HepG2 (cell line): ENCODE data around the gene ZNF71. TPM values are rescaled to one million over a fixed set of nuclear protein-coding genes. Genes with fewer than 3 reads are reported as not detected.

Experiments used
- ATAC-seq: fragments of 200-7000 bp; cut with Tn5 transposase; 3 replicates; pipeline ENCODE4 v1.9.1; 2020; ENCODE audit warnings: mild to moderate bottlenecking, moderate library complexity
- BruUV-seq: library from RNA; stranded (reverse); fragments of 400-500 nt; replicated peaks from 2 replicates; lab custom pipeline; 2021; lab: Mats Ljungman, UMichigan
- CTCF ChIA-PET: fragments of 300-600 bp; formaldehyde crosslinking; extraction: SDS; loops from one replicate; lab custom pipeline; 2021; ENCODE audit warnings: low total read pairs, inconsistent platforms, low intra/inter-chr PET ratio; lab: Yijun Ruan, JAX
- POLR2A ChIA-PET: fragments of 350-600 bp; sonication (Branson Sonifier 250); formaldehyde crosslinking; loops from one replicate; lab custom pipeline; 2020; ENCODE audit warnings: antibody characterized with exemption, inconsistent platforms; lab: Yijun Ruan, JAX
- DNase-seq: peaks from one replicate; pipeline ENCODE4 v3.0.0-alpha.2; 2015; ENCODE audit warnings: low spot score
- FAIRE-seq: peaks from 3 replicates; lab custom pipeline; 2011; peaks lifted over from hg19 to GRCh38; lab: Jason Lieb, UNC
- H2AFZ ChIP-seq: one replicate; pipeline ENCODE4 v1.6.1; 2011; ENCODE audit warnings: low read length, inconsistent platforms
- H3K27ac ChIP-seq: fragments of 300-600 bp; 3 replicates; pipeline ENCODE4 v1.8.0; 2011; ENCODE audit warnings: mixed run types, mild to moderate bottlenecking, mixed read lengths, low read length, inconsistent platforms; ENCODE audit not compliant: insufficient read depth; ENCODE audit errors: extremely low read length
- H3K27me3 ChIP-seq, 2 experiments: fragments of 200-600 bp in 1 of 2; 2 replicates in 1 of 2; 3 replicates in 1 of 2; pipeline versions ENCODE4 v1.6.0 to v1.8.0; 2011; ENCODE audit warnings: low read length in 2 of 2, mild to moderate bottlenecking in 2 of 2, moderate library complexity in 2 of 2, inconsistent platforms in 1 of 2; ENCODE audit not compliant: insufficient read depth in 2 of 2, control insufficient read depth in 1 of 2
- H3K36me3 ChIP-seq, 2 experiments: fragments of 200-600 bp in 1 of 2; replicated peaks in 1 of 2; 2 replicates in 1 of 2; 3 replicates in 1 of 2; pipeline versions ENCODE4 v1.5.1 to v1.8.0; 2011; ENCODE audit warnings: low read length in 2 of 2, inconsistent platforms in 1 of 2; ENCODE audit not compliant: insufficient read depth in 2 of 2, control insufficient read depth in 1 of 2
- H3K4me1 ChIP-seq: 2 replicates; pipeline ENCODE4 v1.5.1; 2012; ENCODE audit warnings: low read length, inconsistent platforms; ENCODE audit not compliant: insufficient read depth
- H3K4me2 ChIP-seq: 2 replicates; pipeline ENCODE4 v1.6.0; 2011; ENCODE audit warnings: low read depth, low read length, inconsistent platforms
- H3K4me3 ChIP-seq, 3 experiments: fragments of 200-600 bp in 1 of 3; sonication (generic), shearing (Covaris generic) in 1 of 3; replicated peaks in 1 of 3; 2 replicates each; pipeline ENCODE4 v1.5.1; 2011 to 2016; ENCODE audit warnings: low read length in 3 of 3, inconsistent platforms in 2 of 3, low read depth in 2 of 3, mild to moderate bottlenecking in 2 of 3, control low read depth in 1 of 3, mixed read lengths in 1 of 3; ENCODE audit not compliant: insufficient read depth in 1 of 3
- H3K79me2 ChIP-seq: one replicate; pipeline ENCODE4 v1.6.1; 2011; ENCODE audit warnings: low read length, inconsistent platforms; ENCODE audit not compliant: insufficient read depth
- H3K9ac ChIP-seq: 2 replicates; pipeline ENCODE4 v1.6.0; 2011; ENCODE audit warnings: mild to moderate bottlenecking, low read depth, low read length, inconsistent platforms; ENCODE audit not compliant: insufficient read depth
- H3K9me3 ChIP-seq: 2 replicates; pipeline ENCODE4 v1.5.1; 2012; ENCODE audit warnings: mild to moderate bottlenecking, low read length
- H4K20me1 ChIP-seq: 2 replicates; pipeline ENCODE4 v1.6.0; 2011; ENCODE audit warnings: inconsistent platforms, mild to moderate bottlenecking, low read length, moderate library complexity; ENCODE audit not compliant: insufficient read depth
- CBX2 ChIP-seq, 2 experiments: fragments of 200-600 bp in 1 of 2; sonication (generic); formaldehyde crosslinking in 1 of 2; IDR thresholded peaks; 2 replicates each; pipeline versions ENCODE4 v1.7.0 to v1.8.1; 2018 to 2022; ENCODE audit warnings: low read depth in 2 of 2, low read length in 1 of 2, mild to moderate bottlenecking in 1 of 2, missing genetic modification reagents in 1 of 2
- CHD2 ChIP-seq: IDR thresholded peaks from 2 replicates; pipeline ENCODE4 v1.6.1; 2011; ENCODE audit warnings: low read depth, low read length, improper control_type of control experiment
- CREB1 ChIP-seq, 2 experiments: fragments of 450-650 bp in 1 of 2; IDR thresholded peaks; 2 replicates each; pipeline ENCODE4 v1.6.1; 2016 to 2017; ENCODE audit warnings: control low read depth in 1 of 2, mild to moderate bottlenecking in 1 of 2, missing compliant biosample characterization in 1 of 2, missing genetic modification characterization in 1 of 2
- E2F1 ChIP-seq: sonication (generic); formaldehyde crosslinking; IDR thresholded peaks from 2 replicates; pipeline ENCODE4 v1.5.0; 2020; ENCODE audit warnings: missing genetic modification reagents
- FOXA1 ChIP-seq, 2 experiments: fragments of 450-650 bp in 1 of 2; sonication (generic) in 1 of 2; formaldehyde crosslinking in 1 of 2; IDR thresholded peaks; 2 replicates each; pipeline versions ENCODE4 v1.4.0 to v1.6.1; 2016 to 2020; ENCODE audit warnings: missing genetic modification reagents in 1 of 2
- HNF4G ChIP-seq, 2 experiments: sonication (generic) in 1 of 2; formaldehyde crosslinking in 1 of 2; IDR thresholded peaks; 2 replicates each; pipeline versions ENCODE4 v1.4.0 to v1.6.1; 2011 to 2020; ENCODE audit warnings: borderline replicate concordance in 2 of 2, low read depth in 2 of 2, mild to moderate bottlenecking in 2 of 2, low read length in 1 of 2, missing genetic modification reagents in 1 of 2, moderate library complexity in 1 of 2
- KDM5B ChIP-seq: sonication (generic); formaldehyde crosslinking; IDR thresholded peaks from 2 replicates; pipeline ENCODE4 v1.4.0; 2020; ENCODE audit warnings: missing genetic modification reagents, mild to moderate bottlenecking, borderline replicate concordance
- ZNF224 ChIP-seq: sonication (generic); formaldehyde crosslinking; IDR thresholded peaks from 2 replicates; pipeline ENCODE4 v1.5.0; 2020; ENCODE audit warnings: mild to moderate bottlenecking, missing genetic modification reagents
- ZNF296 ChIP-seq: sonication (generic); formaldehyde crosslinking; conservative IDR thresholded peaks from 2 replicates; pipeline ENCODE4 v1.5.0; 2020; ENCODE audit warnings: mild to moderate bottlenecking, missing genetic modification reagents
- ZNF331 ChIP-seq: sonication (generic); formaldehyde crosslinking; IDR thresholded peaks from 2 replicates; pipeline ENCODE4 v1.4.0; 2020; ENCODE audit warnings: missing genetic modification reagents
- ZNF552 ChIP-seq: sonication (generic); formaldehyde crosslinking; IDR thresholded peaks from 2 replicates; pipeline ENCODE4 v1.9.0; 2022; ENCODE audit warnings: missing genetic modification reagents, mild to moderate bottlenecking, borderline replicate concordance
- ZNF563 ChIP-seq: sonication (generic); formaldehyde crosslinking; IDR thresholded peaks from 2 replicates; pipeline ENCODE4 v1.8.0; 2022; ENCODE audit warnings: mild to moderate bottlenecking, moderate library complexity, missing genetic modification reagents
- ZNF709 ChIP-seq: sonication (generic); formaldehyde crosslinking; IDR thresholded peaks from 2 replicates; pipeline ENCODE4 v1.5.0; 2020; ENCODE audit warnings: mild to moderate bottlenecking, missing genetic modification reagents
- ZNF768 ChIP-seq: sonication (generic); formaldehyde crosslinking; IDR thresholded peaks from 2 replicates; pipeline ENCODE4 v1.4.0; 2020; ENCODE audit warnings: missing genetic modification reagents
- ZSCAN20 ChIP-seq: sonication (generic); formaldehyde crosslinking; IDR thresholded peaks from 2 replicates; pipeline ENCODE4 v1.4.0; 2020; ENCODE audit warnings: missing genetic modification reagents, mild to moderate bottlenecking, borderline replicate concordance
- ZSCAN30 ChIP-seq: sonication (generic); formaldehyde crosslinking; IDR thresholded peaks from 2 replicates; pipeline ENCODE4 v1.5.0; 2020; ENCODE audit warnings: mild to moderate bottlenecking, missing genetic modification reagents
- WGBS: methylation state at CpG from one replicate; pipeline ENCODE4 v1.1.6; 2017; ENCODE audit warnings: low lambda C conversion rate; 5-methylcytosine and 5-hydroxymethylcytosine counted together
- in situ Hi-C: cut with HindIII; loops from 2 replicates; pipeline ENCODE4 v1.10.0; 2017; ENCODE audit warnings: low pct_unique_long_range_greater_than_20kb; ENCODE audit not compliant: extremely low pct_ligation_motif_present
- intact Hi-C: fragments of 100-400 bp; cut with micrococcal nuclease; formaldehyde crosslinking; loops from one replicate; pipeline ENCODE4 v1.10.0; 2022; ENCODE audit not compliant: unreplicated experiment
- polyA plus RNA-seq, 8 experiments: library from polyadenylated mRNA; depleted of rRNA in 3 of 8; stranded (reverse) in 7 of 8; unstranded in 1 of 8; fragments of >200 nt; fragmentation: Illumina TruSeq in 4 of 8; extraction: Trizol in 4 of 8; gene quantifications; 2 replicates each; pipeline versions ENCODE4 v1.2.1 to v1.2.3, GENCODE V29; 2011 to 2016; ENCODE audit warnings: low read depth in 4 of 8, missing spikeins in 1 of 8, mixed read lengths in 1 of 8; ENCODE audit not compliant: insufficient read depth in 1 of 8
- total RNA-seq, 5 experiments: library from RNA; depleted of rRNA; stranded (reverse); fragments of >200 nt; fragmentation: Illumina TruSeq; extraction: Trizol; gene quantifications; 2 replicates each; pipeline ENCODE4 v1.2.3, GENCODE V29; 2016; ENCODE audit warnings: low read depth in 1 of 5

The ZNF71 gene
- total and polyA plus RNA-seq, 2 of the 13 experiments (the other 11 are each of a cell fraction or from before 2014, with no cell fraction given), result 2.2 to 4.4 TPM

- H2AFZ ChIP-seq, result no peak overlapping the region
- DNase-seq (no peak), ATAC-seq (no peak), FAIRE-seq (no peak)
- H3K36me3 ChIP-seq, result 0 out of 5 replicates have a peak, but pooled peaks cover 0 to 3% of the 10 kb centered on the region in 2 experiments
- no peak overlapping the region for H3K4me2 ChIP-seq
- no peak overlapping the region for H3K4me3 ChIP-seq
- H3K9ac ChIP-seq, result no peak overlapping the region
- no peaks in the 10 kb centered on the region for H3K27me3 ChIP-seq
- WGBS, result 81% methylated on average over 8 of the region's 8 CpGs
- no peaks in the 10 kb centered on the region for H3K79me2 ChIP-seq
- peaks cover 72% of the 10 kb centered on the region for H3K9me3 ChIP-seq
- no peaks in the 10 kb centered on the region for H3K4me1 ChIP-seq
- intact Hi-C loops (no loop called here), in situ Hi-C loops (no loop called here)
- no peaks in the 10 kb centered on the region for H4K20me1 ChIP-seq
- CTCF ChIA-PET, result no interaction called here
- POLR2A ChIA-PET, result no interaction called here
- no peak for TF ChIP-seq ZNF331 (CRISPR knock-in tag)
- TF ChIP-seq KDM5B (CRISPR knock-in tag), result no peak
- peak; percentile 16; the same call in 1 of the 2 replicates for TF ChIP-seq ZNF768 (CRISPR knock-in tag)
- no peak overlapping the region for H3K27ac ChIP-seq
- BruUV-seq, result no TSS peak
Observed at GRCh38 chr19:56611288-56611687, 16.2 kb downstream of the ZNF71 start.

GRCh38 chr19:56612737-56613136 lies 17.6 kb downstream of the ZNF71 start:
- CTCF ChIA-PET, result no interaction called here
- POLR2A ChIA-PET, result no interaction called here
- TF ChIP-seq ZSCAN30 (no peak), ZSCAN20 (CRISPR knock-in tag) (no peak), ZNF296 (CRISPR knock-in tag) (no peak), E2F1 (CRISPR knock-in tag) (no peak), FOXA1 (IDR thresholded peaks at IDR 0.05) (no peak), FOXA1 (CRISPR knock-in tag; IDR thresholded peaks at IDR 0.05) (no peak), ZNF552 (no peak), CHD2 (no peak), CREB1 (IDR thresholded peaks at IDR 0.05) (no peak), CREB1 (CRISPR knock-in tag; IDR thresholded peaks at IDR 0.05) (no peak), ZNF563 (CRISPR knock-in tag) (no peak), ZNF709 (CRISPR knock-in tag) (no peak), CBX2 (IDR thresholded peaks at IDR 0.05; ENCODE audit: low read depth, low read length) (no peak), CBX2 (CRISPR knock-in tag; IDR thresholded peaks at IDR 0.05; ENCODE audit: low read depth) (no peak), ZNF224 (CRISPR knock-in tag) (no peak), HNF4G (IDR thresholded peaks at IDR 0.05; ENCODE audit: borderline replicate concordance, low read depth, low read length) (no peak), HNF4G (CRISPR knock-in tag; IDR thresholded peaks at IDR 0.05; ENCODE audit: borderline replicate concordance, low read depth) (no peak)

More at GRCh38 chr19:56612737-56613136, 17.6 kb downstream of the ZNF71 start:
- Histone ChIP-seq H3K36me3 (0 out of 5 replicates have a peak, but pooled peaks cover 0 to under 1% of the 10 kb centered on the region in 2 experiments), H3K4me2 (no peak overlapping the region), H2AFZ (no peak overlapping the region), H3K79me2 (no peaks in the 10 kb centered on the region), H3K9me3 (peaks cover 69% of the 10 kb centered on the region), H4K20me1 (no peaks in the 10 kb centered on the region), H3K27me3 (no peaks in the 10 kb centered on the region), H3K4me3 (no peak overlapping the region), H3K4me1 (no peaks in the 10 kb centered on the region), H3K27ac (no peak overlapping the region), H3K9ac (no peak overlapping the region)
- in situ Hi-C loops (no loop called here), intact Hi-C loops (no loop called here)
- 100% methylated on average over 2 of the region's 2 CpGs for WGBS
- BruUV-seq, result no TSS peak
- DNase-seq (no peak), ATAC-seq (no peak), FAIRE-seq (no peak)
